ENCODE data around the gene TTC28.
A peak's percentile ranks its signal among the peaks of the same experiment; 100 is the strongest.

Gene TTC28

GRCh38 chr22:28120691-28121592 lies 558.7 kb downstream of the TTC28 start:
- no peaks in the 10 kb centered on the region for H3K9me3 ChIP-seq (ENCODE audit: control insufficient read depth, insufficient read depth, low read length)
- no peaks in the 10 kb centered on the region for H3K36me3 ChIP-seq (ENCODE audit: control insufficient read depth, insufficient read depth, low read length)
- no peaks in the 10 kb centered on the region for H3K27me3 ChIP-seq (ENCODE audit: control insufficient read depth, insufficient read depth, low read length)
- H3K4me3 ChIP-seq (ENCODE audit: low read depth, low read length): no peak overlapping the region
- no peaks in the 10 kb centered on the region for H3K4me1 ChIP-seq (ENCODE audit: control insufficient read depth, insufficient read depth, low read length)
- H3K9ac ChIP-seq (ENCODE audit: low read depth, low read length): no peak overlapping the region

GRCh38 chr22:28118957-28119631 lies 560.5 kb downstream of the TTC28 start:
- no peaks in the 10 kb centered on the region for H3K36me3 ChIP-seq (ENCODE audit: control insufficient read depth, insufficient read depth, low read length)

GRCh38 chr22:28116219-28116673 lies 563.4 kb downstream of the TTC28 start:
- Histone ChIP-seq H3K36me3 (ENCODE audit: control insufficient read depth, insufficient read depth, low read length) (no peaks in the 10 kb centered on the region), H3K4me3 (ENCODE audit: low read depth, low read length) (no peak overlapping the region), H3K4me1 (ENCODE audit: control insufficient read depth, insufficient read depth, low read length) (peaks cover 4% of the 10 kb centered on the region), H3K9me3 (ENCODE audit: control insufficient read depth, insufficient read depth, low read length) (no peaks in the 10 kb centered on the region), H3K9ac (ENCODE audit: low read depth, low read length) (no peak overlapping the region), H3K27me3 (ENCODE audit: control insufficient read depth, insufficient read depth, low read length) (no peaks in the 10 kb centered on the region)

More at GRCh38 chr22:28118957-28119631, 560.5 kb downstream of the TTC28 start:
- no peaks in the 10 kb centered on the region for H3K4me1 ChIP-seq (ENCODE audit: control insufficient read depth, insufficient read depth, low read length)
- no peaks in the 10 kb centered on the region for H3K9me3 ChIP-seq (ENCODE audit: control insufficient read depth, insufficient read depth, low read length)
- no peaks in the 10 kb centered on the region for H3K27me3 ChIP-seq (ENCODE audit: control insufficient read depth, insufficient read depth, low read length)
- no peak overlapping the region for H3K4me3 ChIP-seq (ENCODE audit: low read depth, low read length)
- H3K9ac ChIP-seq (ENCODE audit: low read depth, low read length): peak overlapping the region; percentile 41

GRCh38 chr22:28115426-28115825 lies 564.2 kb downstream of the TTC28 start:
- H3K4me1 ChIP-seq (ENCODE audit: control insufficient read depth, insufficient read depth, low read length): peaks cover 4% of the 10 kb centered on the region
- no peak overlapping the region for H3K9ac ChIP-seq (ENCODE audit: low read depth, low read length)
- no peak overlapping the region for H3K4me3 ChIP-seq (ENCODE audit: low read depth, low read length)
- H3K36me3 ChIP-seq (ENCODE audit: control insufficient read depth, insufficient read depth, low read length): no peaks in the 10 kb centered on the region
- H3K27me3 ChIP-seq (ENCODE audit: control insufficient read depth, insufficient read depth, low read length): no peaks in the 10 kb centered on the region
- no peaks in the 10 kb centered on the region for H3K9me3 ChIP-seq (ENCODE audit: control insufficient read depth, insufficient read depth, low read length)

- Histone ChIP-seq H3K9me3 (ENCODE audit: control insufficient read depth, insufficient read depth, low read length) (no peaks in the 10 kb centered on the region), H3K4me1 (ENCODE audit: control insufficient read depth, insufficient read depth, low read length) (peaks cover 6% of the 10 kb centered on the region), H3K27me3 (ENCODE audit: control insufficient read depth, insufficient read depth, low read length) (no peaks in the 10 kb centered on the region), H3K36me3 (ENCODE audit: control insufficient read depth, insufficient read depth, low read length) (no peaks in the 10 kb centered on the region), H3K4me3 (ENCODE audit: low read depth, low read length) (no peak overlapping the region), H3K9ac (ENCODE audit: low read depth, low read length) (no peak overlapping the region)
Measured at GRCh38 chr22:28112548-28113043, 567.0 kb downstream of the TTC28 start.

- Histone ChIP-seq H3K4me3 (ENCODE audit: low read depth, low read length) (no peak overlapping the region), H3K4me1 (ENCODE audit: control insufficient read depth, insufficient read depth, low read length) (peaks cover 6% of the 10 kb centered on the region), H3K27me3 (ENCODE audit: control insufficient read depth, insufficient read depth, low read length) (no peaks in the 10 kb centered on the region), H3K9me3 (ENCODE audit: control insufficient read depth, insufficient read depth, low read length) (no peaks in the 10 kb centered on the region), H3K36me3 (ENCODE audit: control insufficient read depth, insufficient read depth, low read length) (no peaks in the 10 kb centered on the region), H3K9ac (ENCODE audit: low read depth, low read length) (no peak overlapping the region)
Measured at GRCh38 chr22:28112190-28112544, 567.5 kb downstream of the TTC28 start.

GRCh38 chr22:28111501-28112189 lies 568.0 kb downstream of the TTC28 start:
- no peaks in the 10 kb centered on the region for H3K27me3 ChIP-seq (ENCODE audit: control insufficient read depth, insufficient read depth, low read length)
- no peaks in the 10 kb centered on the region for H3K9me3 ChIP-seq (ENCODE audit: control insufficient read depth, insufficient read depth, low read length)
- H3K4me1 ChIP-seq (ENCODE audit: control insufficient read depth, insufficient read depth, low read length): peaks cover 6% of the 10 kb centered on the region
- no peak overlapping the region for H3K4me3 ChIP-seq (ENCODE audit: low read depth, low read length)
- H3K9ac ChIP-seq (ENCODE audit: low read depth, low read length): no peak overlapping the region
- no peaks in the 10 kb centered on the region for H3K36me3 ChIP-seq (ENCODE audit: control insufficient read depth, insufficient read depth, low read length)

GRCh38 chr22:28108851-28109250 lies 570.8 kb downstream of the TTC28 start:
- Histone ChIP-seq H3K4me3 (ENCODE audit: low read depth, low read length) (no peak overlapping the region), H3K36me3 (ENCODE audit: control insufficient read depth, insufficient read depth, low read length) (no peaks in the 10 kb centered on the region), H3K9me3 (ENCODE audit: control insufficient read depth, insufficient read depth, low read length) (no peaks in the 10 kb centered on the region), H3K27me3 (ENCODE audit: control insufficient read depth, insufficient read depth, low read length) (no peaks in the 10 kb centered on the region), H3K4me1 (ENCODE audit: control insufficient read depth, insufficient read depth, low read length) (peaks cover 6% of the 10 kb centered on the region), H3K9ac (ENCODE audit: low read depth, low read length) (no peak overlapping the region)

- Histone ChIP-seq H3K9ac (ENCODE audit: low read depth, low read length) (no peak overlapping the region), H3K27me3 (ENCODE audit: control insufficient read depth, insufficient read depth, low read length) (no peaks in the 10 kb centered on the region), H3K4me1 (ENCODE audit: control insufficient read depth, insufficient read depth, low read length) (peaks cover 2% of the 10 kb centered on the region), H3K4me3 (ENCODE audit: low read depth, low read length) (no peak overlapping the region), H3K36me3 (ENCODE audit: control insufficient read depth, insufficient read depth, low read length) (no peaks in the 10 kb centered on the region), H3K9me3 (ENCODE audit: control insufficient read depth, insufficient read depth, low read length) (no peaks in the 10 kb centered on the region)
Measured at GRCh38 chr22:28106617-28107016, 573.0 kb downstream of the TTC28 start.

GRCh38 chr22:28105988-28106387 lies 573.7 kb downstream of the TTC28 start:
- H3K4me3 ChIP-seq (ENCODE audit: low read depth, low read length): no peak overlapping the region
- no peak overlapping the region for H3K9ac ChIP-seq (ENCODE audit: low read depth, low read length)
- H3K9me3 ChIP-seq (ENCODE audit: control insufficient read depth, insufficient read depth, low read length): no peaks in the 10 kb centered on the region
- peaks cover 2% of the 10 kb centered on the region for H3K4me1 ChIP-seq (ENCODE audit: control insufficient read depth, insufficient read depth, low read length)
- H3K27me3 ChIP-seq (ENCODE audit: control insufficient read depth, insufficient read depth, low read length): no peaks in the 10 kb centered on the region
- H3K36me3 ChIP-seq (ENCODE audit: control insufficient read depth, insufficient read depth, low read length): no peaks in the 10 kb centered on the region

- no peak overlapping the region for H3K9ac ChIP-seq (ENCODE audit: low read depth, low read length)
- H3K4me3 ChIP-seq (ENCODE audit: low read depth, low read length): no peak overlapping the region
- H3K36me3 ChIP-seq (ENCODE audit: control insufficient read depth, insufficient read depth, low read length): no peaks in the 10 kb centered on the region
- no peaks in the 10 kb centered on the region for H3K27me3 ChIP-seq (ENCODE audit: control insufficient read depth, insufficient read depth, low read length)
- H3K4me1 ChIP-seq (ENCODE audit: control insufficient read depth, insufficient read depth, low read length): peaks cover 2% of the 10 kb centered on the region
- H3K9me3 ChIP-seq (ENCODE audit: control insufficient read depth, insufficient read depth, low read length): no peaks in the 10 kb centered on the region
Measured at GRCh38 chr22:28105413-28105812, 574.2 kb downstream of the TTC28 start.
